ENCODE results near the gene CCDC180. TPM values are rescaled to one million over a fixed set of nuclear protein-coding genes. Genes with fewer than 3 reads are reported as not detected.

Gene CCDC180
- total and polyA plus RNA-seq, 2 experiments from 2014 or later, result 3.9 to 7.1 TPM

- H3K27me3 Mint-ChIP-seq (ENCODE audit: insufficient read depth, low read depth, poor library complexity), result peaks cover 4% of the 10 kb centered on the region
- peaks cover 8% of the 10 kb centered on the region; the same call in 2 of the 3 replicates for H3K9me3 Mint-ChIP-seq
- Histone ChIP-seq H3K4me2 (no peak overlapping the region), H3F3A (replicated peaks; ENCODE audit: low read depth) (no peaks in the 10 kb centered on the region), H3K79me2 (replicated peaks; ENCODE audit: insufficient read depth) (no peaks in the 10 kb centered on the region), H4K20me1 (replicated peaks; ENCODE audit: insufficient read depth) (no peaks in the 10 kb centered on the region), H3K36me3 (ENCODE audit: insufficient read depth) (peaks cover 3% of the 10 kb centered on the region), H3K4me3 (no peak overlapping the region), H3K27me3 (ENCODE audit: insufficient read depth) (no peaks in the 10 kb centered on the region), H3K27ac (ENCODE audit: low read depth) (no peak overlapping the region), H2AFZ (no peak overlapping the region), H3K9me2 (ENCODE audit: insufficient read depth) (0 out of 2 replicates have a peak, but pooled peaks cover 5% of the 10 kb centered on the region), H3K4me1 (ENCODE audit: insufficient read depth) (peaks cover 17% of the 10 kb centered on the region)
- H3K4me1 Mint-ChIP-seq, result peaks cover 11% of the 10 kb centered on the region
- DNase-seq (ENCODE audit: low spot score), result no peak
- no peak overlapping the region for H3K27ac Mint-ChIP-seq
- no peak for TF ChIP-seq EZH2phosphoT487 (IDR thresholded peaks at IDR 0.05; ENCODE audit: unreplicated experiment)
- no peak for TF ChIP-seq STAT1 (IDR thresholded peaks at IDR 0.05; ENCODE audit: unreplicated experiment)
- H3K36me3 Mint-ChIP-seq (ENCODE audit: low read depth), result peaks cover 5% of the 10 kb centered on the region; the same call in 2 of the 3 replicates
- no peak overlapping the region for H3K4me3 Mint-ChIP-seq
- no peak for ATAC-seq
Measured at GRCh38 chr9:97305501-97306298, 1.8 kb upstream of the CCDC180 start.

GRCh38 chr9:97307091-97307490 is 368 bp upstream of the CCDC180 start:
- peak; percentile 99 for DNase-seq (ENCODE audit: low spot score)
- H3F3A ChIP-seq (replicated peaks; ENCODE audit: low read depth), result no peaks in the 10 kb centered on the region
- peak overlapping the region; percentile 82 for H3K4me2 ChIP-seq
- TF ChIP-seq CTCF (conservative IDR thresholded peaks at IDR 0.05; ENCODE audit: low read depth in 2 of 2), result peak; percentile 8 to 38; a peak in 1 of 4 replicates
- TF ChIP-seq REST (IDR thresholded peaks at IDR 0.05; ENCODE audit: unreplicated experiment), result no peak
- TF ChIP-seq POLR2AphosphoS5 (IDR thresholded peaks at IDR 0.05; ENCODE audit: low read depth), result 0 out of 2 replicates have a peak, but pooled peaks have one; percentile 30
- ATAC-seq, result peak; percentile 94
- H3K9me2 ChIP-seq (ENCODE audit: insufficient read depth), result 0 out of 2 replicates have a peak, but pooled peaks cover 2% of the 10 kb centered on the region
- H3K36me3 ChIP-seq (ENCODE audit: insufficient read depth), result no peaks in the 10 kb centered on the region; the same call in 1 of the 2 replicates
- Mint-ChIP-seq H3K4me1 (peaks cover 11% of the 10 kb centered on the region), H3K9me3 (peaks cover 7% of the 10 kb centered on the region; the same call in 2 of the 3 replicates), H3K27ac (peak overlapping the region; percentile 87; the same call in 1 of the 2 replicates), H3K4me3 (peak overlapping the region; percentile 69), H3K27me3 (ENCODE audit: insufficient read depth, low read depth, poor library complexity) (peaks cover 4% of the 10 kb centered on the region), H3K36me3 (ENCODE audit: low read depth) (0 out of 3 replicates have a peak, but pooled peaks cover 2% of the 10 kb centered on the region)
- H3K4me1 ChIP-seq (ENCODE audit: insufficient read depth), result peaks cover 17% of the 10 kb centered on the region
- H3K27ac ChIP-seq (ENCODE audit: low read depth), result no peak overlapping the region
- peak overlapping the region; percentile 4; the same call in 1 of the 2 replicates for H2AFZ ChIP-seq
- no peaks in the 10 kb centered on the region for H3K79me2 ChIP-seq (replicated peaks; ENCODE audit: insufficient read depth)
- H3K4me3 ChIP-seq, result peak overlapping the region; percentile 38
- no peaks in the 10 kb centered on the region for H3K27me3 ChIP-seq (ENCODE audit: insufficient read depth)
- no peaks in the 10 kb centered on the region for H4K20me1 ChIP-seq (replicated peaks; ENCODE audit: insufficient read depth)

Data from GM23338 (cell line).